ENCODE measurements around the gene SYT15. TPM values are rescaled to one million over a fixed set of nuclear protein-coding genes. Genes with fewer than 3 reads are reported as not detected.

Gene SYT15
- total RNA-seq, 1 donor from 2014 or later: 5.4 TPM

DNA sequence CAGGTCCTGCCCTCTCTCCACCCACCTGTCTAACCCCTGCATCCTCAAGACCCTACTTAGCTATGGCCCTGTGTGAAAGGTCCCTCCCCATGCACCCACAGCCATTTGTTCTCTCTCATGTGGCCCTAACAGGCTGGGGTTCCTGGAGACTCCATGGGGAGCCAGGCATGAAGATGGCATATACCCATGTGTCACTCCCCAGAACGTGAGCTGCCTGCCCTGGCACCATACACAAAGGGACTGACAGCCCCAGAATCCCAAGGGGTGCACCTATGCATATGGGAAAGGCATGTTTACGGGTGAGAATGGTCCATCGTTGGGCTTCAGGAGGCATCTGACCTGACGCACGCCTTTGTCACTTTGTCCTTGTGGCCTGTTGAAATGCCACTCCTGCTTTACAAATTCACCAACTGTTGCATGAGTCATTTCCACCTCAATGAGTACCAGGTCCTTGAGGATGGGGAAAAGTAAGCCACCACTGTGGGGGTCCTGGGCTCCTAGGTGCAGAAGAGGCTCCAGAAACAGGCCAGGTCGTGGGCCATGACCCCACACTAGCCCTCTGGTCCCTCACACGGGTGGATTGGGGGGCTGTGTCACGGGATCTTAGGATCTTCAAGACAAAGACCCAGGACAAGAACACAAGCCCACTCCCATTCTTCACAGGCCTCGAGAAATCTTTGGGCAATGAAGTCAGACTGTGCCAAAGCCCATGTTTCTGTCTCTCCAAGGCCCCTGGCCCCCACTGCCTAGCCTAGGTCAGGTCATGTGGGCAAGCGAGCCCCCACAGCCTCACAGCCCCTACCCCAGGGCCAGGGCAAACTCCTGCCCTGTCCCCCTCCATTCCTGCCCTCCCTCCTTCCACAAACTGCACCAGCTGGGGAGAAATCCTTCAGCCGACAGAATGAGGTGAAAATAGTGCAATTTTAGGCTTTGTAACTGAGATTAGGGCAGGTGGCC, 31.1 kb upstream of the SYT15 start:
- no peaks in the 10 kb centered on the region for H3K9me3 ChIP-seq
- no peaks in the 10 kb centered on the region for H3K27me3 ChIP-seq
- no peak overlapping the region for H3K4me3 ChIP-seq
- no peak for TF ChIP-seq POLR2AphosphoS5 (IDR thresholded peaks at IDR 0.05; ENCODE audit: insufficient read depth in 1 of 2, low read depth in 1 of 2)
- H3K36me3 ChIP-seq: no peaks in the 10 kb centered on the region
- intact Hi-C loops (cut with DNase I): no loop called here
- no peak for DNase-seq (ENCODE audit: extremely low spot score in 2 of 2)
- H3K27ac ChIP-seq: no peak overlapping the region
- H3K4me1 ChIP-seq: no peaks in the 10 kb centered on the region

GRCh38 chr10:46548498-46549090, 30.3 kb upstream of the SYT15 start:
- no peaks in the 10 kb centered on the region for H3K36me3 ChIP-seq
- intact Hi-C loops (cut with DNase I): no loop called here
- H3K27ac ChIP-seq: no peak overlapping the region
- no peaks in the 10 kb centered on the region for H3K9me3 ChIP-seq
- no peak for DNase-seq (ENCODE audit: extremely low spot score in 2 of 2)
- H3K4me1 ChIP-seq: no peaks in the 10 kb centered on the region
- H3K4me3 ChIP-seq: no peak overlapping the region
- no peaks in the 10 kb centered on the region for H3K27me3 ChIP-seq
- no peak for TF ChIP-seq POLR2AphosphoS5 (IDR thresholded peaks at IDR 0.05; ENCODE audit: insufficient read depth in 1 of 2, low read depth in 1 of 2)
- no peak for TF ChIP-seq CTCF (IDR thresholded peaks at IDR 0.05)
- TF ChIP-seq POLR2A (IDR thresholded peaks at IDR 0.05): no peak

GRCh38 chr10:46549171-46550075, 29.5 kb upstream of the SYT15 start:
- H3K4me3 ChIP-seq: no peak overlapping the region
- H3K27ac ChIP-seq: no peak overlapping the region
- H3K4me1 ChIP-seq: no peaks in the 10 kb centered on the region
- intact Hi-C loops (cut with DNase I): no loop called here
- H3K36me3 ChIP-seq: no peaks in the 10 kb centered on the region
- DNase-seq (ENCODE audit: extremely low spot score in 2 of 2): no peak
- H3K27me3 ChIP-seq: no peaks in the 10 kb centered on the region
- TF ChIP-seq POLR2A (IDR thresholded peaks at IDR 0.05) (no peak), POLR2AphosphoS5 (IDR thresholded peaks at IDR 0.05; ENCODE audit: insufficient read depth in 1 of 2, low read depth in 1 of 2) (no peak), CTCF (IDR thresholded peaks at IDR 0.05) (no peak)
- H3K9me3 ChIP-seq: no peaks in the 10 kb centered on the region

DNA sequence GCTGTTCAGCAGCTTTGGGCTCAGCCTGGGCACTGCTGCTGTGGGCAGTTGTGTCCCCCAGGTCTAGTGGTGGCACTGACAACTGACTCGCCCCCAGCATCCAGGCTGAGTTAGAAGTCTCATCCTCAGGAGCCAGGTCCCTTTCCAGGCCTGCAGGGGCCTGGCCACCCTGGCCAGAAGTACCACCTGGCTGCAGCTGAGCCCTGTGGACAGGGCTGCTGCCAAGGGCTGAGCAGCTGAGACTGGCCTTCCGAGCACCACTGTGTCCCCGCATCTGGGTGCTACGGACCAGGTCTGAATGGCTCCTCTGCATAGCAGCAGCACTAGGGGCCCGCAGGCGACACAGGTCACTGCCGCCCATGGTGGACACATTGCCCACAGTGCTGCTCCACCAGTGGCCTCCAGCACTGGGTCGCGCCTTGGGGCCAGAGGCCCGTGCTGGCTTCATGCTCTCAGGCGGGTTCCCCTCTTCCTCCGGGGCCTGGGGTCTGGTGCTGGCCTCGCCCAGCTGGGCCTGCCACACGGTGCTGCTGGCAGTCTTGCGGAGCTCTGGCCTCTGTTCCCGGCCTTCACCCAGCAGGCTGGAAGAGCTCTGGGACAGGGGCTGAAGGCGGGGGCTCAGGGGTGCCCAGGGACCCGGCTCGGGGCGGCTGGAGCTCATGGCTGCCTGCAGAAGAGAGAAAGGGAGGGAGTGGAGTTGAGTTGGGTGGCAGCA, 28.7 kb upstream of the SYT15 start:
- peak in 1 of 2 donors; percentile 97 for DNase-seq (ENCODE audit: extremely low spot score in 2 of 2)
- Histone ChIP-seq H3K4me3 (no peak overlapping the region), H3K9me3 (no peaks in the 10 kb centered on the region), H3K27me3 (no peaks in the 10 kb centered on the region), H3K36me3 (no peaks in the 10 kb centered on the region), H3K4me1 (peaks cover 1% of the 10 kb centered on the region), H3K27ac (no peak overlapping the region)
- intact Hi-C loops (cut with DNase I): no loop called here
- no peak for TF ChIP-seq CTCF (IDR thresholded peaks at IDR 0.05)
- TF ChIP-seq POLR2A (IDR thresholded peaks at IDR 0.05): no peak
- TF ChIP-seq POLR2AphosphoS5 (IDR thresholded peaks at IDR 0.05; ENCODE audit: insufficient read depth in 1 of 2, low read depth in 1 of 2): no peak

Measured in vagina (tissue), 2 donors.